Panc1 (cell line): Measurements from ENCODE around the gene CWF19L2. TPM values are rescaled to one million over a fixed set of nuclear protein-coding genes. Genes with fewer than 3 reads are reported as not detected.

Experiments
- ATAC-seq: fragments of 200-7000 bp; cut with Tn5 transposase; 2 replicates; pipeline ENCODE4 v1.9.1; 2020; ENCODE audit warnings: mild to moderate bottlenecking, moderate library complexity
- BruUV-seq: library from RNA; stranded (reverse); fragments of 400-500 nt; replicated peaks from 2 replicates; lab custom pipeline; 2021; lab: Mats Ljungman, UMichigan
- CTCF ChIA-PET: fragments of 300-600 bp; sonication (Branson Sonifier 250); formaldehyde crosslinking; loops from one replicate; lab custom pipeline; 2022; ENCODE audit warnings: antibody characterized with exemption; lab: Charles Lee
- POLR2A ChIA-PET: fragments of 300-600 bp; sonication (Branson Sonifier 250); formaldehyde crosslinking; loops from one replicate; lab custom pipeline; 2022; ENCODE audit warnings: antibody characterized with exemption; lab: Charles Lee
- DNase-seq: peaks from one replicate; pipeline ENCODE4 v3.0.0-alpha.2; 2010; ENCODE audit warnings: low read depth, low spot score
- H3K27ac ChIP-seq: 2 replicates; pipeline ENCODE4 v1.5.1; 2011; ENCODE audit warnings: mild to moderate bottlenecking, low read length, inconsistent platforms
- H3K27me3 ChIP-seq: fragments of 200-500 bp; sonication (Bioruptor generic); 2 replicates; pipeline ENCODE4 v1.6.0; 2014; ENCODE audit warnings: low read length, inconsistent platforms; ENCODE audit not compliant: control insufficient read depth, insufficient read depth
- H3K36me3 ChIP-seq: fragments of 200-500 bp; sonication (Bioruptor generic); 2 replicates; pipeline ENCODE4 v1.5.1; 2014; ENCODE audit warnings: inconsistent platforms, mild to moderate bottlenecking, low read length, moderate library complexity; ENCODE audit not compliant: control insufficient read depth, insufficient read depth
- H3K4me1 ChIP-seq: 2 replicates; pipeline ENCODE4 v1.5.1; 2011; ENCODE audit warnings: inconsistent platforms, mild to moderate bottlenecking, low read length, moderate library complexity; ENCODE audit not compliant: control insufficient read depth, insufficient read depth
- H3K4me3 ChIP-seq, 2 experiments: 2 replicates each; pipeline ENCODE4 v1.5.1; 2011 to 2012; ENCODE audit warnings: low read depth in 2 of 2, low read length in 2 of 2, mild to moderate bottlenecking in 2 of 2, inconsistent platforms in 1 of 2, moderate library complexity in 1 of 2
- H3K9me3 ChIP-seq: fragments of 200-500 bp; sonication (Bioruptor generic); 2 replicates; pipeline ENCODE4 v1.5.1; 2014; ENCODE audit warnings: low read depth, mild to moderate bottlenecking, inconsistent platforms, low read length, moderate library complexity; ENCODE audit not compliant: control insufficient read depth, insufficient read depth
- POLR2AphosphoS5 ChIP-seq: IDR thresholded peaks from 2 replicates; pipeline ENCODE4 v1.6.1; 2012; ENCODE audit warnings: mild to moderate bottlenecking, low read depth, low read length, moderate library complexity
- SIN3A ChIP-seq: IDR thresholded peaks from 2 replicates; pipeline ENCODE4 v1.6.1; 2012; ENCODE audit warnings: low read depth, mild to moderate bottlenecking, low read length, moderate library complexity, borderline replicate concordance; ENCODE audit not compliant: insufficient read depth
- TCF7L2 ChIP-seq: IDR thresholded peaks from 2 replicates; pipeline ENCODE4 v1.6.1; 2011; ENCODE audit warnings: mild to moderate bottlenecking, low read depth, low read length, inconsistent platforms
- in situ Hi-C: cut with HindIII; loops from 2 replicates; pipeline ENCODE4 v1.10.0; 2016; ENCODE audit warnings: low sequenced_read_pairs, low pct_unique_long_range_greater_than_20kb
- intact Hi-C: fragments of 100-400 bp; cut with micrococcal nuclease; formaldehyde crosslinking; loops from one replicate; pipeline ENCODE4 v1.10.0; 2022; ENCODE audit not compliant: unreplicated experiment
- total RNA-seq: library from RNA; stranded (reverse); gene quantifications from one replicate; pipeline ENCODE4 v1.2.1, GENCODE V29; 2021; ENCODE audit not compliant: unreplicated experiment
- TF ChIP-seq, protein P1 (sequence below): fragments of 450-650 bp; IDR thresholded peaks from 2 replicates; pipeline ENCODE4 v1.5.1; 2017; ENCODE audit warnings: mild to moderate bottlenecking
- TF ChIP-seq, protein P2 (sequence below), 2 experiments: IDR thresholded peaks; 2 replicates each; pipeline ENCODE4 v1.6.1; 2011 to 2012; ENCODE audit warnings: low read depth in 2 of 2, control low read depth in 1 of 2, low read length in 1 of 2, mild to moderate bottlenecking in 1 of 2, moderate library complexity in 1 of 2; ENCODE audit not compliant: insufficient read depth in 1 of 2

Gene CWF19L2
- total RNA-seq, 1 experiment from 2014 or later: 11.1 TPM

DNA sequence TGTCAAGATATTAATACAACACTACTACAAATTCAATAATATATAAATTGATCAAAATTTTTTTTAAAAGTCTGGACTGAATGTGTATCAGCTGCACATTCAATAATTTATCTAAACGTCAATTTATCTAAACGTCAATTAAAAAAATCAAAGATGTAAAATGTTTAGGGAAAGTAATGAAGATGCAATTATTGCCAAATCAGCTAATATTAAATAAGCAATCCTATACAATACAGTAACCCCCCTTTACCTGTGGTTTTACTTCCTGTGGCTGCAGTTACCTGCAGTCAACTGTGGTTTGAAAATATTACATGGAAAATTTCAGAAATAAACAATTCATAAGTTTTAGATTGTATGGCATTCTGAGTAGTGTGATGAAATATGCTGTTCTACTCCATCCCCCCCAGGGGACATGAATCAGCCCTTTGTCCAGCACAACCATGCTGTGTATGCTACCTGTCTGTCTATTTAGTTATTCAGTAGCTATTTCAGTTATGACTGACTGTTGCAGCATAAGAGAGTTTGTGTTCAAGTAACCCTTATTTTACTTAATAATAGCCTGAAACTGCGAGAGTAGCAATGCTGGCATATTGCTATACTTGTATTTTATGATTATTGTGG lies 72.2 kb downstream of the CWF19L2 start:
- Histone ChIP-seq H3K36me3 (no peaks in the 10 kb centered on the region), H3K4me3 (no peak overlapping the region), H3K9me3 (no peaks in the 10 kb centered on the region), H3K4me1 (no peaks in the 10 kb centered on the region), H3K27ac (no peak overlapping the region), H3K27me3 (no peaks in the 10 kb centered on the region)
- ChIA-PET POLR2A (no interaction called here), CTCF (no interaction called here)
- no TSS peak for BruUV-seq
- ATAC-seq (peak; percentile 62; the same call in 1 of the 2 replicates), DNase-seq (no peak)
- no peak for TF ChIP-seq TCF7L2
- no peak for TF ChIP-seq SIN3A
- TF ChIP-seq, protein P1, sequence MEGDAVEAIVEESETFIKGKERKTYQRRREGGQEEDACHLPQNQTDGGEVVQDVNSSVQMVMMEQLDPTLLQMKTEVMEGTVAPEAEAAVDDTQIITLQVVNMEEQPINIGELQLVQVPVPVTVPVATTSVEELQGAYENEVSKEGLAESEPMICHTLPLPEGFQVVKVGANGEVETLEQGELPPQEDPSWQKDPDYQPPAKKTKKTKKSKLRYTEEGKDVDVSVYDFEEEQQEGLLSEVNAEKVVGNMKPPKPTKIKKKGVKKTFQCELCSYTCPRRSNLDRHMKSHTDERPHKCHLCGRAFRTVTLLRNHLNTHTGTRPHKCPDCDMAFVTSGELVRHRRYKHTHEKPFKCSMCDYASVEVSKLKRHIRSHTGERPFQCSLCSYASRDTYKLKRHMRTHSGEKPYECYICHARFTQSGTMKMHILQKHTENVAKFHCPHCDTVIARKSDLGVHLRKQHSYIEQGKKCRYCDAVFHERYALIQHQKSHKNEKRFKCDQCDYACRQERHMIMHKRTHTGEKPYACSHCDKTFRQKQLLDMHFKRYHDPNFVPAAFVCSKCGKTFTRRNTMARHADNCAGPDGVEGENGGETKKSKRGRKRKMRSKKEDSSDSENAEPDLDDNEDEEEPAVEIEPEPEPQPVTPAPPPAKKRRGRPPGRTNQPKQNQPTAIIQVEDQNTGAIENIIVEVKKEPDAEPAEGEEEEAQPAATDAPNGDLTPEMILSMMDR: no peak
- TF ChIP-seq, protein P2, sequence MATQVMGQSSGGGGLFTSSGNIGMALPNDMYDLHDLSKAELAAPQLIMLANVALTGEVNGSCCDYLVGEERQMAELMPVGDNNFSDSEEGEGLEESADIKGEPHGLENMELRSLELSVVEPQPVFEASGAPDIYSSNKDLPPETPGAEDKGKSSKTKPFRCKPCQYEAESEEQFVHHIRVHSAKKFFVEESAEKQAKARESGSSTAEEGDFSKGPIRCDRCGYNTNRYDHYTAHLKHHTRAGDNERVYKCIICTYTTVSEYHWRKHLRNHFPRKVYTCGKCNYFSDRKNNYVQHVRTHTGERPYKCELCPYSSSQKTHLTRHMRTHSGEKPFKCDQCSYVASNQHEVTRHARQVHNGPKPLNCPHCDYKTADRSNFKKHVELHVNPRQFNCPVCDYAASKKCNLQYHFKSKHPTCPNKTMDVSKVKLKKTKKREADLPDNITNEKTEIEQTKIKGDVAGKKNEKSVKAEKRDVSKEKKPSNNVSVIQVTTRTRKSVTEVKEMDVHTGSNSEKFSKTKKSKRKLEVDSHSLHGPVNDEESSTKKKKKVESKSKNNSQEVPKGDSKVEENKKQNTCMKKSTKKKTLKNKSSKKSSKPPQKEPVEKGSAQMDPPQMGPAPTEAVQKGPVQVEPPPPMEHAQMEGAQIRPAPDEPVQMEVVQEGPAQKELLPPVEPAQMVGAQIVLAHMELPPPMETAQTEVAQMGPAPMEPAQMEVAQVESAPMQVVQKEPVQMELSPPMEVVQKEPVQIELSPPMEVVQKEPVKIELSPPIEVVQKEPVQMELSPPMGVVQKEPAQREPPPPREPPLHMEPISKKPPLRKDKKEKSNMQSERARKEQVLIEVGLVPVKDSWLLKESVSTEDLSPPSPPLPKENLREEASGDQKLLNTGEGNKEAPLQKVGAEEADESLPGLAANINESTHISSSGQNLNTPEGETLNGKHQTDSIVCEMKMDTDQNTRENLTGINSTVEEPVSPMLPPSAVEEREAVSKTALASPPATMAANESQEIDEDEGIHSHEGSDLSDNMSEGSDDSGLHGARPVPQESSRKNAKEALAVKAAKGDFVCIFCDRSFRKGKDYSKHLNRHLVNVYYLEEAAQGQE (IDR thresholded peaks at IDR 0.05; ENCODE audit: insufficient read depth in 1 of 2, low read depth in 2 of 2, low read length in 1 of 2): no peak
- in situ Hi-C loops (no loop called here), intact Hi-C loops (no loop called here)

DNA sequence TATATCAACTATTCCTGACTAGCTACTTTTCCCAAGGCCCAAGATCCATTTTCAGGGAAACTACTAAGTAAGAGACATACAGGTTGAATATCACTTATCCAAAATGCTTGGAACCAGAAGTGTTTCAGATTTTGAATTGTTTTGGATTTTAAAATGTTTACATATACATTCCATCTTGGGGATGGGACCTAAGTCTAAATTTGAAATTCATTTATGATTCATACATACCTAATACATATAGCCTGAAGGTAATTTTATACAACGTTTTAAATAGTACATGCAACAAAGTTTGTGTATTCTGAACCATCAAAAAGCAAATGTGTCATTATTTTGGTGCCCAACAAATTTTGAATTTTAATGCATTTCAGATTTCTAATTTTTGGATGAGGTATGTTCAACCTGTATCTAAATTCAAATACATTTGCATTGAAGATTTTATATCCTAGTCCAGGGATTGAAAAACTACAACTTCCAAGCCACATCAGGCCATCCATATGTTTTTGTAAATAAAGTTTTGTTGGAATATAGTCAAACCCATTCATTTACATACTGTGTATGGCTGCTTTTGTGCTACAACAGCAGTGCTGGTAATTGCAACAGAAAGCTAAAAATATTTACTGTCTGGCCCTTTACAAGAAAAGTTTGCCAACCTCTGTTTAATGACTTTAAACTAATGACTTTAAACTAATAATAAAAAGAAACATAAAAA lies 73.3 kb downstream of the CWF19L2 start:
- intact Hi-C loops: no loop called here
- no peaks in the 10 kb centered on the region for H3K36me3 ChIP-seq
- no peak overlapping the region for H3K4me3 ChIP-seq
- BruUV-seq: no TSS peak
- H3K9me3 ChIP-seq: no peaks in the 10 kb centered on the region
- in situ Hi-C loops: no loop called here
- POLR2A ChIA-PET: no interaction called here
- TF ChIP-seq, protein P1: no peak
- TF ChIP-seq POLR2AphosphoS5 (no peak), TCF7L2 (no peak)
- TF ChIP-seq, protein P2 (IDR thresholded peaks at IDR 0.05; ENCODE audit: insufficient read depth in 1 of 2, low read depth in 2 of 2, low read length in 1 of 2): no peak
- DNase-seq (no peak), ATAC-seq (no peak)
- no peaks in the 10 kb centered on the region for H3K4me1 ChIP-seq
- CTCF ChIA-PET: no interaction called here
- no peak overlapping the region for H3K27ac ChIP-seq
- no peaks in the 10 kb centered on the region for H3K27me3 ChIP-seq
